Caco-2 (cell line): ENCODE results near the gene SSTR5. TPM values are rescaled to one million over a fixed set of nuclear protein-coding genes. Genes with fewer than 3 reads are reported as not detected.

Experiments used
- BruUV-seq: library from RNA; stranded (reverse); fragments of 400-500 nt; replicated peaks from 2 replicates; lab custom pipeline; 2021; lab: Mats Ljungman, UMichigan
- CTCF ChIA-PET: fragments of 300-600 bp; sonication (Branson Sonifier 250); formaldehyde crosslinking; loops from one replicate; lab custom pipeline; 2022; ENCODE audit warnings: antibody characterized with exemption; lab: Charles Lee
- POLR2A ChIA-PET: fragments of 300-600 bp; sonication (Branson Sonifier 250); formaldehyde crosslinking; loops from one replicate; lab custom pipeline; 2022; ENCODE audit warnings: antibody characterized with exemption; lab: Charles Lee
- DNase-seq, 2 experiments: peaks; one replicate each; pipeline versions ENCODE4 v3.0.0 to v3.0.0-alpha.2; 2020 to 2022
- H3K27me3 ChIP-seq: replicated peaks from 2 replicates; pipeline ENCODE4 v1.6.0; 2011; ENCODE audit warnings: low read length; ENCODE audit not compliant: control insufficient read depth, insufficient read depth
- H3K36me3 ChIP-seq: 2 replicates; pipeline ENCODE4 v1.5.1; 2011; ENCODE audit warnings: low read length; ENCODE audit not compliant: control insufficient read depth, insufficient read depth
- H3K4me1 ChIP-seq: fragments of 250-450 bp; sonication (Bioruptor Pico); 2 replicates; pipeline ENCODE4 v1.5.1; 2020; ENCODE audit warnings: mild to moderate bottlenecking
- H3K4me3 ChIP-seq: 2 replicates; pipeline ENCODE4 v1.5.1; 2011; ENCODE audit warnings: low read depth, mild to moderate bottlenecking, control low read depth, low read length
- H3K9me3 ChIP-seq: fragments of 250-450 bp; sonication (Bioruptor Pico); 2 replicates; pipeline ENCODE4 v1.5.1; 2020; ENCODE audit warnings: mild to moderate bottlenecking, moderate library complexity
- H3K27ac Mint-ChIP-seq: one replicate; pipeline ENCODE4 v1.8.0; 2022; ENCODE audit warnings: mixed read lengths; ENCODE audit not compliant: unreplicated experiment
- H3K27me3 Mint-ChIP-seq: one replicate; pipeline ENCODE4 v1.8.0; 2022; ENCODE audit warnings: mixed read lengths; ENCODE audit not compliant: insufficient read depth, unreplicated experiment
- H3K36me3 Mint-ChIP-seq: one replicate; pipeline ENCODE4 v1.8.0; 2022; ENCODE audit warnings: mild to moderate bottlenecking, mixed read lengths; ENCODE audit not compliant: insufficient read depth, unreplicated experiment
- H3K4me1 Mint-ChIP-seq: one replicate; pipeline ENCODE4 v1.8.0; 2022; ENCODE audit warnings: low read depth, mixed read lengths; ENCODE audit not compliant: unreplicated experiment
- H3K4me3 Mint-ChIP-seq: one replicate; pipeline ENCODE4 v1.8.0; 2022; ENCODE audit warnings: mild to moderate bottlenecking, moderate library complexity, mixed read lengths; ENCODE audit not compliant: unreplicated experiment
- H3K9me3 Mint-ChIP-seq: one replicate; pipeline ENCODE4 v1.8.0; 2022; ENCODE audit warnings: mixed read lengths; ENCODE audit not compliant: unreplicated experiment
- intact Hi-C: fragments of 100-400 bp; cut with micrococcal nuclease; formaldehyde crosslinking; loops from one replicate; pipeline ENCODE4 v1.10.0; 2022; ENCODE audit not compliant: unreplicated experiment
- total RNA-seq: library from RNA; stranded (reverse); gene quantifications from 2 replicates; pipeline ENCODE4 v1.2.3, GENCODE V29; 2022
- TF ChIP-seq, protein P1 (sequence below), 2 experiments: fragments of 200-600 bp in 1 of 2; IDR thresholded peaks; 1 replicate in 1 of 2; 2 replicates in 1 of 2; pipeline versions ENCODE4 v1.5.1 to v1.8.0; 2011 to 2022; ENCODE audit warnings: antibody characterized with exemption in 1 of 2, control low read depth in 1 of 2, inconsistent platforms in 1 of 2, low read depth in 1 of 2, low read length in 1 of 2, mild to moderate bottlenecking in 1 of 2, moderate library complexity in 1 of 2; ENCODE audit not compliant: insufficient read depth in 1 of 2, severe bottlenecking in 1 of 2, unreplicated experiment in 1 of 2

Gene SSTR5
- total RNA-seq, 1 experiment from 2014 or later: 0.23 TPM

DNA sequence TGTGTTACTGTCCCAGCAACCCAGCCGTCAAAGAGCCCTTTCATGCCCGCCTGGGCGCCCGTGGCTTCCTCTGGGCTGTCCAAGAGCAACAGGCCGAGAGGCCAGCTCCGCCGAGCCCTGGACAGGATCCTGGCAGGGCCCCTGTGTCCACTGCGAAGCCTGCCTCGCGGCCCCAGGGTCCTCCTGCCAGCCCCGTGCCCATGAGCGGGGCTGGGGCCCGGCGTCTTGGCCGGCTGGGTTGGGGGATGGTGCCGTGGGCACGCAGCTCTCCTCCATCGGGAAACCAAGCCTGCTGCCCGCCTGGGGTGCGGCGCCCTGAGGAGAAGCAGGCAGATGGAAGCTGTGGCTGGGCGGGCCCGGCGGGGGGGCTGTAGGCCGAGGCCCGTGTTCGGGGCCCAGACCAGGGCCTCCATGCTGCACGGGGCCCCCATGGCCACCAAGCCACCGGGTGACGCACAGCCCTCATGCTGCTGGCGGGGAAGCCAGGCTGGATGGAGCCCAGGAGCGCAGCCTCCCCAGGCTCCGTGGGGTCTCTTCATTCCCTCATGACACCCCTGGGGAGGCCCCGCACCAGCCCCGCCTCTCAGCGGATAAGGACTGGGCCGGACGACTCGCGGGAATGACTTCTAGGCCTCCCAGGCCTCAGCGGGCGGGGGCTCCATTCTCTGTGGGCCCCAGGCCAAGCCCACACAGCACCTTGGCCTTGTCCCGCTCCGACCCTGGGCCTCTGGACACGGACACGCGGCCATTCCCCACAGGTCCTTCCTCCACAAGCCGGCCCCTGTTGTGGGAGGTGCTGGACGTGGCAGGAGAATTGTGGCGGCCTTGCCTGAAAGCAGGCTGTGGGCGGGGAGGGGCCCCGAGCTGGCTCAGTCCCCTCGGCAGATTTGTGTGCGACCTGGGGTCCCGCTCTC, 23.9 kb downstream of the SSTR5 start, which contains the start of gene C1QTNF8:
TSS of gene C1QTNF8 (minus strand) at position 76 of the 914 bp plus-strand sequence. CDS start 1,322 bp downstream, outside the sequence.
- Histone ChIP-seq H3K36me3 (no peaks in the 10 kb centered on the region), H3K27me3 (no peaks in the 10 kb centered on the region), H3K4me1 (peaks cover 9% of the 10 kb centered on the region), H3K4me3 (no peak within 1 kb of the TSS), H3K9me3 (no peaks in the 10 kb centered on the region)
- Mint-ChIP-seq H3K27ac (no peak within 1 kb of the TSS), H3K27me3 (no peaks in the 10 kb centered on the region), H3K36me3 (peaks cover 8% of the 10 kb centered on the region), H3K4me3 (no peak within 1 kb of the TSS), H3K9me3 (no peaks in the 10 kb centered on the region), H3K4me1 (no peaks in the 10 kb centered on the region)
- TF ChIP-seq, protein P1, sequence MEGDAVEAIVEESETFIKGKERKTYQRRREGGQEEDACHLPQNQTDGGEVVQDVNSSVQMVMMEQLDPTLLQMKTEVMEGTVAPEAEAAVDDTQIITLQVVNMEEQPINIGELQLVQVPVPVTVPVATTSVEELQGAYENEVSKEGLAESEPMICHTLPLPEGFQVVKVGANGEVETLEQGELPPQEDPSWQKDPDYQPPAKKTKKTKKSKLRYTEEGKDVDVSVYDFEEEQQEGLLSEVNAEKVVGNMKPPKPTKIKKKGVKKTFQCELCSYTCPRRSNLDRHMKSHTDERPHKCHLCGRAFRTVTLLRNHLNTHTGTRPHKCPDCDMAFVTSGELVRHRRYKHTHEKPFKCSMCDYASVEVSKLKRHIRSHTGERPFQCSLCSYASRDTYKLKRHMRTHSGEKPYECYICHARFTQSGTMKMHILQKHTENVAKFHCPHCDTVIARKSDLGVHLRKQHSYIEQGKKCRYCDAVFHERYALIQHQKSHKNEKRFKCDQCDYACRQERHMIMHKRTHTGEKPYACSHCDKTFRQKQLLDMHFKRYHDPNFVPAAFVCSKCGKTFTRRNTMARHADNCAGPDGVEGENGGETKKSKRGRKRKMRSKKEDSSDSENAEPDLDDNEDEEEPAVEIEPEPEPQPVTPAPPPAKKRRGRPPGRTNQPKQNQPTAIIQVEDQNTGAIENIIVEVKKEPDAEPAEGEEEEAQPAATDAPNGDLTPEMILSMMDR (IDR thresholded peaks at IDR 0.05; ENCODE audit: insufficient read depth in 1 of 2, low read depth in 1 of 2, low read length in 1 of 2, severe bottlenecking in 1 of 2, unreplicated experiment in 1 of 2): no peak
- ChIA-PET CTCF (interaction anchor here (2.1 kb wide), 1 partner anchor 39 kb away, joined by 6 read pairs; no protein-coding TSS in a partner anchor), POLR2A (no interaction called here)
- no TSS peak for BruUV-seq
- intact Hi-C loops: no loop called here
- no peak for DNase-seq

DNA sequence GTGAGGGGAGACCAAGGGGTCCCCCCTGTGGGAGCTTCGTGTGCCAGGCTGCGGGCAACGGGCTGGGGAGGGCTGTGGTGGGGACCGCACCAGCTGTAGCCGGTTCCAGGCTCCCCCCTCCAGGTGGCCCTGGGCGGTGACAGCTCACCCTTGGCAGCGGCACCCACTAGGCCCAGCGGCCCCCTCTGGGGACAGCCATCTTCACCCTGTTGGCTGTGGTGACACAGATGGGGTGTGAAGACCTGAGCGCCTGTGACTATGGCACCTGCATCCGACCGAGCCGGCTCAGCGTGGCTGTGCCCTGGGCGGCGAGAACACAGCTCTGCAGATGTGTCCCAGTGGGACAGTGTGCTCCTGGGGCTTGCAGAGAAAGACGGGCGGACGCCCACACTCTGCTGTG, 24.6 kb downstream of the SSTR5 start:
- TF ChIP-seq, protein P1 (IDR thresholded peaks at IDR 0.05; ENCODE audit: insufficient read depth in 1 of 2, low read depth in 1 of 2, low read length in 1 of 2, severe bottlenecking in 1 of 2, unreplicated experiment in 1 of 2): no peak
- H3K4me1 ChIP-seq: 0 out of 2 replicates have a peak, but pooled peaks cover 6% of the 10 kb centered on the region
- H3K4me3 ChIP-seq: no peak overlapping the region
- no peaks in the 10 kb centered on the region for H3K36me3 ChIP-seq
- POLR2A ChIA-PET: no interaction called here
- Mint-ChIP-seq H3K27ac (no peak overlapping the region), H3K9me3 (no peaks in the 10 kb centered on the region), H3K4me1 (no peaks in the 10 kb centered on the region), H3K27me3 (no peaks in the 10 kb centered on the region), H3K36me3 (peaks cover 1% of the 10 kb centered on the region), H3K4me3 (no peak overlapping the region)
- no peaks in the 10 kb centered on the region for H3K27me3 ChIP-seq
- intact Hi-C loops: no loop called here
- no peaks in the 10 kb centered on the region for H3K9me3 ChIP-seq
- DNase-seq: no peak
- BruUV-seq: no TSS peak
- CTCF ChIA-PET: interaction anchor here (0.9 to 2.1 kb wide), 2 partner anchors 23 to 40 kb away, joined by 3 to 6 read pairs; no protein-coding TSS in a partner anchor

DNA sequence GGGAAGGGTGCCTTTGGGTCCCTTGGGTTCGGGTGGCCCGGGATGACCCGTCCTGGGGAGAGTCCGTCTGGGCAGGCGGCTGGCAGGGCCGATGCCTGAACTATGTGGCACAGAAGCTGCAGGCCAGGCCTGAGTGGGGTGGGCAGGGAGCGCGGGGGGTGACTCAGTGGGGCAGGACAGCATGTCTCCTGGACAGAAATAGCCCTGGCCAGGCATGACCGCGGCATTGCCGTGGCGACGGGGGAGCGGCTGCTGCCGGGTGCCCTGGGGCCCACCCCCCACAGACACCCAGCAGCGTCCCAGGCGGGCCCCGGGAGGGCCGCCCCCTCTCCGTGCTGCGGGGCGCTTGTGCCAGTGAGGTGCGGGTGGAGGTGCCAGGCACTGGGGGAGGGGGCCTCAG, 25.3 kb downstream of the SSTR5 start:
- Histone ChIP-seq H3K27me3 (no peaks in the 10 kb centered on the region), H3K4me1 (0 out of 2 replicates have a peak, but pooled peaks cover 6% of the 10 kb centered on the region), H3K4me3 (no peak overlapping the region), H3K9me3 (no peaks in the 10 kb centered on the region), H3K36me3 (no peaks in the 10 kb centered on the region)
- intact Hi-C loops: no loop called here
- POLR2A ChIA-PET: no interaction called here
- Mint-ChIP-seq H3K27ac (no peak overlapping the region), H3K4me1 (no peaks in the 10 kb centered on the region), H3K36me3 (no peaks in the 10 kb centered on the region), H3K4me3 (no peak overlapping the region), H3K9me3 (no peaks in the 10 kb centered on the region), H3K27me3 (no peaks in the 10 kb centered on the region)
- BruUV-seq: no TSS peak
- DNase-seq: no peak
- CTCF ChIA-PET: interaction anchor here (0.9 kb wide), 1 partner anchor 24 kb away, joined by 3 read pairs; no protein-coding TSS in a partner anchor
- TF ChIP-seq, protein P1 (IDR thresholded peaks at IDR 0.05; ENCODE audit: insufficient read depth in 1 of 2, low read depth in 1 of 2, low read length in 1 of 2, severe bottlenecking in 1 of 2, unreplicated experiment in 1 of 2): no peak
